ENCODE data around the gene ZFAND3.

DNA sequence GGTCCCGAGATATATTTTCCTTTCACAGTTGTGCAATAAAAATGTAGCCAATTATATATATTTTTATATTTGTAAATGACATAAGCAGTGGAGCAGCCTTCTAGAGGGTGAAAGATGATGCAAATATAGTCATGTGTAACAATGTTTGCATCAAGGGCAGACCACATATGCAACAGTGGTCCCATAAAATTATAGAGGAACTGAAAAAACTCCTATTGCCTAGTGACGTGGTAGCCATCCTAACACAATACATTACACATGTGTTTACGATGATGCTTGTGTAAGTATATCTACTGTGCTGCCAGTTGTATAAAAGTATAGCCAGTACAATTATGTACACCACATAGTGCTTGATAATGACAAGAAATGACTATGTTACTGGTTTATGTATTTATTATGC lies 162.8 kb downstream of the ZFAND3 start:
- TF ChIP-seq NR3C1 (IDR thresholded peaks at IDR 0.05) = no peak
- TF ChIP-seq, protein P1, sequence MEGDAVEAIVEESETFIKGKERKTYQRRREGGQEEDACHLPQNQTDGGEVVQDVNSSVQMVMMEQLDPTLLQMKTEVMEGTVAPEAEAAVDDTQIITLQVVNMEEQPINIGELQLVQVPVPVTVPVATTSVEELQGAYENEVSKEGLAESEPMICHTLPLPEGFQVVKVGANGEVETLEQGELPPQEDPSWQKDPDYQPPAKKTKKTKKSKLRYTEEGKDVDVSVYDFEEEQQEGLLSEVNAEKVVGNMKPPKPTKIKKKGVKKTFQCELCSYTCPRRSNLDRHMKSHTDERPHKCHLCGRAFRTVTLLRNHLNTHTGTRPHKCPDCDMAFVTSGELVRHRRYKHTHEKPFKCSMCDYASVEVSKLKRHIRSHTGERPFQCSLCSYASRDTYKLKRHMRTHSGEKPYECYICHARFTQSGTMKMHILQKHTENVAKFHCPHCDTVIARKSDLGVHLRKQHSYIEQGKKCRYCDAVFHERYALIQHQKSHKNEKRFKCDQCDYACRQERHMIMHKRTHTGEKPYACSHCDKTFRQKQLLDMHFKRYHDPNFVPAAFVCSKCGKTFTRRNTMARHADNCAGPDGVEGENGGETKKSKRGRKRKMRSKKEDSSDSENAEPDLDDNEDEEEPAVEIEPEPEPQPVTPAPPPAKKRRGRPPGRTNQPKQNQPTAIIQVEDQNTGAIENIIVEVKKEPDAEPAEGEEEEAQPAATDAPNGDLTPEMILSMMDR (IDR thresholded peaks at IDR 0.05) = no peak
- no peak for TF ChIP-seq ZSCAN20 (CRISPR knock-in tag; IDR thresholded peaks at IDR 0.05)
- TF ChIP-seq FOSL2 (IDR thresholded peaks at IDR 0.05) = no peak
- TF ChIP-seq FOSL2 (CRISPR knock-in tag; IDR thresholded peaks at IDR 0.05) = no peak
- TF ChIP-seq RCOR1 (IDR thresholded peaks at IDR 0.05; ENCODE audit: low read depth, low read length) = no peak
- no peak for TF ChIP-seq POLR2AphosphoS2 (conservative IDR thresholded peaks at IDR 0.05; ENCODE audit: low read length)
- TF ChIP-seq, protein P2, sequence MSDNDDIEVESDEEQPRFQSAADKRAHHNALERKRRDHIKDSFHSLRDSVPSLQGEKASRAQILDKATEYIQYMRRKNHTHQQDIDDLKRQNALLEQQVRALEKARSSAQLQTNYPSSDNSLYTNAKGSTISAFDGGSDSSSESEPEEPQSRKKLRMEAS (IDR thresholded peaks at IDR 0.05) = no peak
- TF ChIP-seq CEBPB (IDR thresholded peaks at IDR 0.05) = no peak
- TF ChIP-seq, protein P3, sequence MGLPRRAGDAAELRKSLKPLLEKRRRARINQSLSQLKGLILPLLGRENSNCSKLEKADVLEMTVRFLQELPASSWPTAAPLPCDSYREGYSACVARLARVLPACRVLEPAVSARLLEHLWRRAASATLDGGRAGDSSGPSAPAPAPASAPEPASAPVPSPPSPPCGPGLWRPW (IDR thresholded peaks at IDR 0.05) = no peak
- TF ChIP-seq MAZ (IDR thresholded peaks at IDR 0.05; ENCODE audit: borderline replicate concordance, low read depth, low read length) = no peak
- no peak for TF ChIP-seq POLR2A (IDR thresholded peaks at IDR 0.05; ENCODE audit: low read length)

Measured in A549 (cell line).